DMS53 (cell line): ENCODE results near the gene TUBB.
"Not testable (repeated sequence)": the region's sequence is repeated elsewhere in the genome, so short reads cannot be mapped to it uniquely, and the experiment has no call there.

Experiments
- DNase-seq: peaks from one replicate; lab custom pipeline; 2025; lab: John Stamatoyannopoulos, UW

TUBB gene

DNA sequence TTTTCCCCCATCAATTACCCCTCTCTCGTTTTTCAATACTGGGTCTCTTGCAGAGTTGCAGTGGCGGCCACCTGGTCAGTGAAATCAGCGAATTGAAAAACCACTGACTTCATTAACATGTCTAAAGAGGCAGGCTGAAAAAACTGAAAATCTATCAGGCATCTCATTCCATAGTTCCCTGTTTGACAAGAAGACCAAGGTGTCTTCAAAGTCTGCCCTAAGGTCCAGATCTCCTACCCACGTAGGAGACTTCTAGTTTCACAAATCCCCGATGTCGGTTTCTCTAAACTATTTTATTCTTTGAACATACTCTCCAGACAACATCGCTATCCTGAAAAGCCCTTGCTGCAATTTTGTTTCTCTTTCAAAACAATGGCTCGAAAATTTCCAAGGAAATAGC lies 796 bp upstream of the TUBB start:
- DNase-seq = peak; percentile 53

DNA sequence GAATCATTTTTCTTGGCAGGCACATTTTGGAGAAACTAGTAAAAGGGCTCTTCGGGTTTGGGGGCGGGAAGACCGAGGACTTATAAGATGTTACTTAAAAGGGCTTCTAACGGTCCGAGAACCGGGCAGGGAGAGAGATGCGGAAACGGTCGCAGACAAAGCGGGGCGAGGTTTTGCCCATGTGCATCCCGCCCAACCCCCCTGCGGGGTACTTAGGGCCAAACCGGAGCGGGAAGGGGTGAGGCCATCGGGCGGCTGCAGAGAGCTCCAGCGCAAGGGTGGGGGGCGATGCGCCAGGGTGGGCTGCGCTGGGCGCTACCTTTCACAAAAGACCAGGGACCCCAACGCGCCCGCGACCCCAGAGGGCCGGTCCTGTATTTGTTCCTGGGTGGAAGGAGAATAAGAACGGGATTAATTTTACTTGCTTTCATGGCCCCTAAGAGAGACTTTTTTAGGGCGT lies 616 bp downstream of the TUBB start:
- peak; percentile 92 for DNase-seq

DNA sequence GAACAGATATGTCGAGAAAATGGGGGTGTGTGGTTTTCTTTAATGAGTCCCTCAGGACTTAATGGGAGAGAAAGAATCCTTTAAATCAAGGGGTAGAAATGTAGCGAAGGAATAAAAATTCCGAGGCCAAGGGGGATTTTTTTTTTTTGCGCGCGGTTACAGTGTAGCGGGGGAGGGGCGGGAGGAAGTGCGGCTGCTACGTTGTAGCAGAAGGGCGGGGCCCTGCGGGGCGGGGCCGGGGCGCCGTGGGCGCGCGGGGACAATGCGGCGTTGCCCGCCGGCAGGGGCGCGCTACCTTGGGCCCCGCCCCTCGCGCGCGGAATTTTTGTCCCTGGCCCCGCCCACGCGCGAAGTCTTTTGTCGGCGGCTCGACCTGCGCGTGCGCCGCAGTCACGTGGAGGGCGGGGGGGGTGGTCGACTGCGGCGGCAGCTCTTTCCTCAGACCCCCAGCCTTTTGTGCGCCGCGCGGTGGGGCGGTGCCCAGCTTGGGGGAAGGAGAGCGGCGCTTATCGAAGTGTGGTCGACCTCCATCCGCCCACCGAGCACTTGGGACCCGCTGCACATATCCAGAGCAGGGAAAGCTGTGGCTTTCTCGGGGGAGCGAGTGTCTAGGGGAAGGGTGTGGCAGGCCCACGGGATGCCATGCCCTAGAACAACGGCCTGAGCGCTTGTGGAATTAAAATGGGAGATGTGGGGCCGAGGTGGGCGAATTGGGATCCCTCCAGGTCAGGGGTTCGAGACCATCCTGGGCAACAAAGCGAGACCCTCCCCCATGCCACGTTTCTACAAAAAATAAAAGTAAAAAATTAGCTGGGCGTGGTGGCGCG lies 1.3 kb downstream of the TUBB start:
- peak; percentile 96 for DNase-seq

DNA sequence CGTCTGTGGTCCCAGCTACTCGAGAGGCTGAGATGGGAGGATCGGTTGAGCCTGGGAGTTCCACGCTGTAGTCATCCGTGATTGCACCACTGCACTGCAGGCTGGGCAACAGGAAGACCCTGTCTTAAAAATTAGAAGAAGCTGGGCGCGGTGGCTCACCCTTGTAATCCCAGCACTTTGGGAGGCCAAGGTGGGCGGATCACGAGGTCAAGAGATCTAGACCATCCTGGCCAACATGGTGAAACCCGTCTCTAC lies 1.8 kb downstream of the TUBB start:
- not testable (repeated sequence) for DNase-seq

DNA sequence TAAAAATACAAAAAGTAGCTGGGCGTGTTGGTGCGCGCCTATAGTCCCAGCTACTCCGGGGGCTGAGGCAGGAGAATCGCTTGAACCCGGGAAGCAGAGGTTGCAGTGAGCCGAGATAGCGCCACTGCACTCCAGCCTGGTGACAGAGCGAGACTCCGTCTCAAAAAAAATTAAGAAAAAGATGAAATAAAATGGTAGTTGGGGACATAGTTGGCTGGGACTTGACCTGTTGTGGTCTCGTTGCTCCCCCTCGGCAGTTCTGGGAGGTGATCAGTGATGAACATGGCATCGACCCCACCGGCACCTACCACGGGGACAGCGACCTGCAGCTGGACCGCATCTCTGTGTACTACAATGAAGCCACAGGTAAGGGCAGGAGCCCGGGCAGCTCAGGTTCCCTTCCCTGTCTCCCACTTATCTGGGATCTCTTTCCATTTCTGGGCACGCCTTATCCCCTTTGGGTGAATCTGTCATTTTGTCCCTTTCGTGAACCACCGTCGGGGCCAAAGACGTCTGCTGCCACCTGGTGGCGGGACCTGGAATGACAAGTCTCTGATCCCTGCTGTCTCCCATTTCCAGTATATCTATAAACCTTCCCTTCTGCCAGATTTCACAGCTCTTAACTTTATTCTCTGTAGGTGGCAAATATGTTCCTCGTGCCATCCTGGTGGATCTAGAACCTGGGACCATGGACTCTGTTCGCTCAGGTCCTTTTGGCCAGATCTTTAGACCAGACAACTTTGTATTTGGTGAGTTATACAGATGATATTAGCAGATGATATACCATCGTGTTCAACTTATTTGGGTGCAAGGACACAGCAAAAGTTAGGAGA lies 2.3 kb downstream of the TUBB start:
- DNase-seq = peak; percentile 89

DNA sequence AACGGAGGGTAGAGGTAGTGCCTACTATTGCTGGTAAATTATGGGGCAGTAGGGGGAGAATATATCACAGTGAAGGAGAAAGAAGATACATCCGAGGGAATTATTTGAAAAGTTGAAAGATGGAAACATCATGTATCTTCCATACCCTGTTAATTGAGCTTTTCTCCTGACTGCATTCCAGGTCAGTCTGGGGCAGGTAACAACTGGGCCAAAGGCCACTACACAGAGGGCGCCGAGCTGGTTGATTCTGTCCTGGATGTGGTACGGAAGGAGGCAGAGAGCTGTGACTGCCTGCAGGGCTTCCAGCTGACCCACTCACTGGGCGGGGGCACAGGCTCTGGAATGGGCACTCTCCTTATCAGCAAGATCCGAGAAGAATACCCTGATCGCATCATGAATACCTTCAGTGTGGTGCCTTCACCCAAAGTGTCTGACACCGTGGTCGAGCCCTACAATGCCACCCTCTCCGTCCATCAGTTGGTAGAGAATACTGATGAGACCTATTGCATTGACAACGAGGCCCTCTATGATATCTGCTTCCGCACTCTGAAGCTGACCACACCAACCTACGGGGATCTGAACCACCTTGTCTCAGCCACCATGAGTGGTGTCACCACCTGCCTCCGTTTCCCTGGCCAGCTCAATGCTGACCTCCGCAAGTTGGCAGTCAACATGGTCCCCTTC lies 3.1 kb downstream of the TUBB start:
- DNase-seq = not testable (repeated sequence)

DNA sequence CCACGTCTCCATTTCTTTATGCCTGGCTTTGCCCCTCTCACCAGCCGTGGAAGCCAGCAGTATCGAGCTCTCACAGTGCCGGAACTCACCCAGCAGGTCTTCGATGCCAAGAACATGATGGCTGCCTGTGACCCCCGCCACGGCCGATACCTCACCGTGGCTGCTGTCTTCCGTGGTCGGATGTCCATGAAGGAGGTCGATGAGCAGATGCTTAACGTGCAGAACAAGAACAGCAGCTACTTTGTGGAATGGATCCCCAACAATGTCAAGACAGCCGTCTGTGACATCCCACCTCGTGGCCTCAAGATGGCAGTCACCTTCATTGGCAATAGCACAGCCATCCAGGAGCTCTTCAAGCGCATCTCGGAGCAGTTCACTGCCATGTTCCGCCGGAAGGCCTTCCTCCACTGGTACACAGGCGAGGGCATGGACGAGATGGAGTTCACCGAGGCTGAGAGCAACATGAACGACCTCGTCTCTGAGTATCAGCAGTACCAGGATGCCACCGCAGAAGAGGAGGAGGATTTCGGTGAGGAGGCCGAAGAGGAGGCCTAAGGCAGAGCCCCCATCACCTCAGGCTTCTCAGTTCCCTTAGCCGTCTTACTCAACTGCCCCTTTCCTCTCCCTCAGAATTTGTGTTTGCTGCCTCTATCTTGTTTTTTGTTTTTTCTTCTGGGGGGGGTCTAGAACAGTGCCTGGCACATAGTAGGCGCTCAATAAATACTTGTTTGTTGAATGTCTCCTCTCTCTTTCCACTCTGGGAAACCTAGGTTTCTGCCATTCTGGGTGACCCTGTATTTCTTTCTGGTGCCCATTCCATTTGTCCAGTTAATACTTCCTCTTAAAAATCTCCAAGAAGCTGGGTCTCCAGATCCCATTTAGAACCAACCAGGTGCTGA lies 3.9 kb downstream of the TUBB start:
- DNase-seq = not testable (repeated sequence)

DNA sequence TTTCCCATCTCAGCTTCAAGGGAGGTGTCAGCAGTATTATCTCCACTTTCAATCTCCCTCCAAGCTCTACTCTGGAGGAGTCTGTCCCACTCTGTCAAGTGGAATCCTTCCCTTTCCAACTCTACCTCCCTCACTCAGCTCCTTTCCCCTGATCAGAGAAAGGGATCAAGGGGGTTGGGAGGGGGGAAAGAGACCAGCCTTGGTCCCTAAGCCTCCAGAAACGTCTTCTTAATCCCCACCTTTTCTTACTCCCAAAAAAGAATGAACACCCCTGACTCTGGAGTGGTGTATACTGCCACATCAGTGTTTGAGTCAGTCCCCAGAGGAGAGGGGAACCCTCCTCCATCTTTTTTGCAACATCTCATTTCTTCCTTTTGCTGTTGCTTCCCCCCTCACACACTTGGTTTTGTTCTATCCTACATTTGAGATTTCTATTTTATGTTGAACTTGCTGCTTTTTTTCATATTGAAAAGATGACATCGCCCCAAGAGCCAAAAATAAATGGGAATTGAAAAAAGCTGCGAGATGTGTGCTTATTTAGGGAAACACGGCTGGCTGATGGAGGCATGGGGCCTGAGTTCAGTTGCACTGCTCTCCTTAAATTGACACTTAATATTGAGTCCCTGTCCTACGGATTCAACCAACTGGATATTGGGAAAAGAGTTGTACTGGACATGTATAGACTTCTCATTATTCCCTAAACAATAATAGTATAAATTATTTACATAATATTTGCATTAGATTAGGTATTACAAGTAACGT lies 4.9 kb downstream of the TUBB start:
- peak; percentile 47 for DNase-seq

DNA sequence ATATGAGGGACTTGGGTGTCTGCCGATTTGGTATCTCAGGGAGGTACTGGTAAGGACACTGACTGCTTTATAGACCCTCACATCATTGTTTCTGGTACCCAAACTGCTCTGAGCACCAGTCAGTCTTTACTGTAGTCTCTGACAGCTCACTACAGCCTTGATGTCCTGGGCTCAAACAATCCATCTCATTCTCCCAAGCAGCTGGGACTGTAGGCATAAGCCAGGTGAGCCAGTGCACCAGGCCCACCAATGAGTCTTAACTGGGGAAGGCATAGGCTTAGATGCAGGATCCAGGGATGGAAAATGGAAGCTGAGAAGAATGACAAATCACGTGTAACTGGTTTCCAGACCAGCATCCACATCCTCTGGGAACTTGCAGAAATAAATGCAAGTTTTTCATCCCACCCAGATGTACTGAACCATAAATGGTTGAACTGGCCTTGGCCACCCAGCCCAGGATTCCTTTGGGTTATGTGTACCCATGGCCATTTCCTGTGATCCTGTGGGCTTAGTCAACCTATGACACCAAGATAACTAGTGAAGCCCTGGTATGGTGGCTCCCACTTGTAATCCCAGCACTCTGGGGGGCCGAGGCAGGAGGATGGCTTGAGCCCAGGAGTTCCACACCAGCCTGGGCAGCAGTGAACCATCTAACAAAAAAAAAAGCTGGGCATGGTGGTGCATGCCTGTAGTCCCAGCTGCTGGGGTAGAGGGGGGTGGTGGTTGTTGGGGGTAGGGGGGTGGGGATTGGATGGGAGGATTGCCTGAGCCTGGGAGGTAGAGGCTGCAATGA lies 5.8 kb downstream of the TUBB start:
- DNase-seq = peak; percentile 61

DNA sequence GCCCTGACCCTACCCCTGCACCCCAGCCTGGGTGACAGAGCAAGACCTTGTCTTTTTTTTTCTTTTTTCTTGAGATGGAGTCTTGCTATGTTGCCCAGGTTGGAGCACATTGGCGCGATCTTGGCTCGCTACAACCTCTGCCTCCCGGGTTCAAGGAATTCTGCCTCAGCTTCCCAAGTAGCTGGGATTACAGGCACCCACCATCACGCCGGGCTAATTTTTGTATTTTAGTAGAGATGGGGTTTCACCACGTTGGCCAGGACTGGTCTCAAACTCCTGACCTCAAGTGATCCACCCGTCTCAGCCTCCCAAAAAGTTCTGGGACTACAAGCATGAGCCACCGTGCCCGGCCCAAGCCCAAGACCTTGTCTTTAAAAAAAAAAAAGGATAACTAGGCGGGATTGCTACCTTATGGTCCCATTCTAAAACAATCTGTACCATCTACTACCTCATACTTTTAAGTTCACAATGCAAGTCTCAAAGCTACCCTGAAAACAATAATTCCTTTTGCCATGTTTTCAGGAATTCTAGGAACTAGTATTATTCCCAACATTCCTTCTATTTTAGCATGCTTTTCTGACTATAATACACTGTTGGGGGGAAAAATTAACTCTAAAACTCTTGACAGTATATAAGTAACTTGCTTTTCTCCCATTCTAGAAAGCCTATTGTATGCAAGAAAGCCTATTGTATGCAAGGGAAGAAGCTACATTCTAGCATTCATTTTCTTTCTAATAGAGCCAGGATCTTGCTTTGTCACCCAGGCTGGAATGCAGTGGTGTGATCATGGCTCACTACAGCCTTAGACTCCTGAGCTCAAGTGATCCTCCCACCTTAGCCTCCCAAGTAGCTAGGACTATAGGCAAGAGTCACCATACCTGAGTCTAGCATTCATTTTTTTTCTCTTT lies 6.6 kb downstream of the TUBB start:
- DNase-seq = no peak

DNA sequence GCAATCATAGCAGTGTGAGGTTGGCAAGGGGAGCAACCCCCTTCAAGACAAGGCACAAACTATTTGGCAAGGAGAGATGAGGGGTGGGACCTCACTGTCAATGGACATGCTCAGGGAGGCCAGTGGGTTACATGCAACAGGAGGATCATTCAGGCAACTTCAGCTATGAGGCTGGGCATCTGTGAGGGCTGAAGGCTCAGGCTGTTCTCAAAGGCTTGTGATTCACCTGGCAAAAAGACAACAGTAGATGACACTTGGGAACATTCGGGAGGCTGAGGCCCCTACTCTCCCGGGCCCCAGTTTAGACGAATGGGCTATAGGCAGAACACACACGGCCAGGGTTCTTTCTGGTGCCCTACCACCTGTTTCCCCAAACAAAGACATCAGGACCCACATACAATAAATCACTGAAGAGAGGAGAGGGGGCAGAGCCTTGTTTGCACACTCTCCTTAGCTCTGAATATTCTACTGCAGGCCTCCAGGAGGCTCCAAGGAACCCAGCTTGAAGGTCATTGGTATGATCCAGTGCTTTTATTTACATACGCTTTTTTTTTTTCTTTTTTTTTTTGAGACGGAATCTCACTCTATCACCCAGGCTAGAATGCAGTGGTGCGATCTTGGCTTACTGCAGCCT lies 7.9 kb downstream of the TUBB start:
- DNase-seq = peak; percentile 31

DNA sequence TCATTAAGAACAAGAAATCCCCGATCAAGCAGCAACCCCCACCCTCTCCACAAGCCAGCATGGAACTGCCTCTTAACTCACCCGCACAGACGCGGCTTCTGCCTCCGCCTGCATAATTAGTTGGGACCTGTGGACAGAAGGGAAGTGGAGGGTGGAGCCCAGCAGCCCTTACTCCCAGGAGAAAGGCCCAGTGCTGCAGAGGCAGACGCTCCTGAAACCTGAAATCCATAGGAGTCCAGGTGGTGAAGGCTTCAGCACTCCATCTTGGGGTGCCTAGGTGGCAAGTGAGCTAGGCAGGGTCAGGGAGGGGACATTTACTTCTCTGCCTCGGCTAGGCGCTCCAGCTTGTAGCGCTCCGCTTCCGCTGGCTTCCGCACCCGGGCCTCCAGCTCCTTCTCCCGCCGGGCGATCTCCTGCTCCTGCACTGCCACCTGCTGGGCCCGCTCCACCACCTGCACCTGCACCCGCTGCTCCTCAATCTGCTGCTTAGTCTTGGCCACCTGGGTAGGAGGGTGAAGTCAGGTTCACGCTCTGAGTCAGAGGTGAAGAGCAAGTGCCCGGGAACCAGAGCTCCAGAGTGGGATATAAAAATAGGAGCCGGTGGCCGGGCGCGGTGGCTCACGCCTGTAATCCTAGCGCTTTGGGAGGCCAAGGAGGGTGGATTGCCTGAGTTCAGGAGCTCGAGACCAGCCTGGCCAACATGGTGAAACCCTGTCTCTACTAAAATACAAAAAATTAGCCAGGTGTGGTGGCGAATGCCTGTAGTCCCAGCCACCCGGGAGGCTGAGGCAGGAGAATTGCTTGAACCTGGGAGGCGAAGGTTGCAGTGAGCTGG lies 10.7 kb downstream of the TUBB start:
- DNase-seq = peak; percentile 97

DNA sequence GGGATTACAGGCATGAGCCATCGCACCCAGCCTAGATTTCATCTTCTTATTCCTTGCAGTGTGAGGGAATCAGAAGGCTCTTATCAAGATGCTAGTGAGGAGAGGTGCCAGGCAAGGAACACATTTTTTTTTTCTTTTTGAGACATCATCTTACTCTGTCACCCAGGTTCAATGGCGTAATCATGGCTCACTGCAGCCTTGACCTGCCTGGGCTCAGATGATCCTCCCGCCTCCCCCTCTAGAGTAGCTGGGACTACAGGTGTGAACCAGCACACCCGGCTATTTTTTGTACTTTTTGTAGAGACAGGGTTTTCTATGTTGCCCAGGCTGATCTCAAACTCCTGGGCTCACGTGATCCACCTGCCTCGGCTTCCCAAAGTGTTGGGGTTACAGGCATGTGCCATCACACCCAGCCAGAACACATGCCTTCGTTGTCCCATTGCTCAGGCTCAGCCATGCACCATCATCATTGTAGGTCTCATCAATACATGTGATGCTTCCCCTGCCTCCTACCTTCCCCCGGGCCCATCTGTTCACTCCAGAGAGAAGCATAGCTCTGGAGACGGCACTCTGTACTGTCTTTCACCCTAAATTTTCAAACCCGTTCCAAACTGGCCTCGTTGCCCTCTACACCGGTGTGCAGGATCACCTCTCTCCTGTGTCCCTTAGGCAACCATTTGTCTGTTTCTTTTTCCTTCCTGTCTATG lies 12.2 kb downstream of the TUBB start:
- DNase-seq = no peak

DNA sequence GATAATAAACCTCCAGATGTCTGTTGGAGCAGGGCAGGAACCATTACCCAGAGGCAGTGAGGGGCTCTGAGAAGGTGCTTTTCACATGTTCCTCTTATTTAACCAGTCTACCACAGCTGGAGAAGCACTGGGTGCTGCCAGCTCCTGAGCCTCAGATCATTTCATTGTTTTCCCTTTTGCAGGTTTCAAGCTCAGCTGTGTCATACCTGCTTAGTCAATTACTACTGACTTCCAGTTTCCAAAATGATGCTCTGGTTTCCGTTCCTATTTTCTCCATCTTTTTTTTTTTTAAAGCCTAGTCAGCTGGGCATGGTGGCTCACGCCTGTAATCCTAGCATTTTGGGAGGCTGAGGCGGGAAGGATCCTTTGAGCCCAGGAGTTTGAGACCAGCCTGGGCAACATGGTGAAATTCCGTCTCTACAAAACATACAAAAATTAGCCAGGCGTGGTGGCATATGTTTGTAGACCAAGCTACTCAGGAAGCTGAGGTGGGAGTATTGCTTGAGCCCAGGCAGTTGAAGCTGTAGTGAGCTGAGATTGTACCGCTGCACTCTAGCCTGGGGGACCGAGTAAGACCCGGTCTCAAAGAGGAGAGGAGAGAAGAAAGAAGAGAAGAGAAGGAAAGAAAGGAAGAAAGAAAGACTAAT lies 15.6 kb downstream of the TUBB start:
- no peak for DNase-seq

DNA sequence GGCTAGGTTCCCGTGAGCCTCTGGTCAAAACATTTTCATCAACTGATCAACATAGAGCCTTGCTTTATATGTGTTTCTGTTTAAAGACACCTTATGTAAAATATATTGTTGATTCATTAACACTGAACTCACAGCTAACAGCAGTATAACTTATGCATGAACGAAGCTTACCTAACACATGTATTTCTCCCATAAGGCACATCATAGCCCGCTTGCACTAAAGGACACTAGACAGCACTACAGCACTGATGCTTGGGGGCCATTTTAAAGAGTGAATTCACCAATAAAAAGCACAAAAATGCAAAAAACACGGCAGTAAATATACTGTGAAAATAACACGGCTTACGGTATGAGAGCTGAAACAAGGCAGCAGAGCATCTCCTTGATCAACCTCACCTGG lies 18.4 kb downstream of the TUBB start:
- DNase-seq = no peak

DNA sequence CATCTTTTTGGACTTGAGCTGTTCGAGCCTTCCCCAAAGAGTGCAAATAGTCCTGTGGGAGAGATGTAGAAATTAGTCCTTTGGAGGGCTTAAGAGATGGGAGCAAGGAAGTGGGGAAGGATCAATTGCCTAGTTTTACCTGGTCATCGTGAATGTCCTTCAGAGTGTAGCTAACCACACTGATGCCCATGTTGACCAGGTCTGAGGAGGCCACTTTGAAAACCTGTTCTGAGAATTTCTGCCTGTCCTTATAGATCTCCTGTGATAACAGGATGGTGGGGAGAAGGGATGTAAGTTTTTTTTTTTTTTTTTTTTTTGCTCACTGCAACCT lies 20.4 kb downstream of the TUBB start:
- DNase-seq = no peak
